ENCODE measurements around the gene COL5A1. TPM values are rescaled to one million over a fixed set of nuclear protein-coding genes. Genes with fewer than 3 reads are reported as not detected.
A peak's percentile ranks its signal among the peaks of the same experiment; 100 is the strongest.

Gene COL5A1
- total and polyA plus RNA-seq, 2 donors (not counting 1 experiment from before 2014, with no cell fraction given) = 72.8 to 109 TPM

DNA sequence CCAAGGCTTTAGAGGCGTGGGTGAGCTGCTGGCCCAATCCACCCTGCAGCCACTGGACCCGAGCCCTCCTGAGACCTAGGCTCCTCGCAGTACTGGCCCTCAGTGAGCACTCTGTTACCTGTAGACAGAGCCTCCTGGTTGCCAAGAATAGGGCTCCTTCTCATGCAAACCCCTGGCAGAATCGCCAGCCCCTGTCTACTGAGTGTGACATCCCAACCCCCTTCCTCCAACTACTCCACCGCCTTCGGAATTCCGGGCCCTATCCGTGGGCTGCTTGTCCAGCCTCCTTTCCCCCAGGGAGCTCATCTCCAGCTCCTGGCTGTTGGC lies 23.8 kb upstream of the COL5A1 start:
- Histone ChIP-seq H3K36me3 (ENCODE audit: control insufficient read depth, insufficient read depth, low read length) (no peaks in the 10 kb centered on the region), H3K4me3 (replicated peaks in 1 of 4; ENCODE audit: control extremely low read depth in 1 of 4, insufficient read depth in 1 of 4, low read depth in 3 of 4, low read length in 4 of 4) (no peak overlapping the region), H3K9ac (ENCODE audit: insufficient read depth, low read length) (no peak overlapping the region), H3K79me2 (ENCODE audit: control insufficient read depth, insufficient read depth, low read length) (no peaks in the 10 kb centered on the region), H4K20me1 (ENCODE audit: control insufficient read depth, extremely low read depth, insufficient read depth, low read length) (no peaks in the 10 kb centered on the region), H3K4me2 (ENCODE audit: extremely low read depth, insufficient read depth, low read length) (no peak overlapping the region), H3K4me1 (ENCODE audit: control insufficient read depth, extremely low read depth, insufficient read depth, low read length) (no peaks in the 10 kb centered on the region), H3K27me3 (ENCODE audit: control insufficient read depth, insufficient read depth, low read length) (no peaks in the 10 kb centered on the region), H3K9me3 (ENCODE audit: control insufficient read depth, insufficient read depth, low read depth, low read length) (no peaks in the 10 kb centered on the region), H3K27ac (ENCODE audit: insufficient read depth, low read length) (no peak overlapping the region), H2AFZ (ENCODE audit: low read length) (peak overlapping the region; percentile 43)
- TF ChIP-seq, protein P1, sequence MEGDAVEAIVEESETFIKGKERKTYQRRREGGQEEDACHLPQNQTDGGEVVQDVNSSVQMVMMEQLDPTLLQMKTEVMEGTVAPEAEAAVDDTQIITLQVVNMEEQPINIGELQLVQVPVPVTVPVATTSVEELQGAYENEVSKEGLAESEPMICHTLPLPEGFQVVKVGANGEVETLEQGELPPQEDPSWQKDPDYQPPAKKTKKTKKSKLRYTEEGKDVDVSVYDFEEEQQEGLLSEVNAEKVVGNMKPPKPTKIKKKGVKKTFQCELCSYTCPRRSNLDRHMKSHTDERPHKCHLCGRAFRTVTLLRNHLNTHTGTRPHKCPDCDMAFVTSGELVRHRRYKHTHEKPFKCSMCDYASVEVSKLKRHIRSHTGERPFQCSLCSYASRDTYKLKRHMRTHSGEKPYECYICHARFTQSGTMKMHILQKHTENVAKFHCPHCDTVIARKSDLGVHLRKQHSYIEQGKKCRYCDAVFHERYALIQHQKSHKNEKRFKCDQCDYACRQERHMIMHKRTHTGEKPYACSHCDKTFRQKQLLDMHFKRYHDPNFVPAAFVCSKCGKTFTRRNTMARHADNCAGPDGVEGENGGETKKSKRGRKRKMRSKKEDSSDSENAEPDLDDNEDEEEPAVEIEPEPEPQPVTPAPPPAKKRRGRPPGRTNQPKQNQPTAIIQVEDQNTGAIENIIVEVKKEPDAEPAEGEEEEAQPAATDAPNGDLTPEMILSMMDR (conservative IDR thresholded peaks at IDR 0.05 in 1 of 2, IDR thresholded peaks at IDR 0.05 in 1 of 2; ENCODE audit: low read depth in 1 of 2, low read length in 2 of 2) = no peak
- TF ChIP-seq EZH2 (IDR thresholded peaks at IDR 0.05; ENCODE audit: low read length, missing control alignments) = no peak
- DNase-seq (ENCODE audit: low read depth in 2 of 2) = no peak

DNA sequence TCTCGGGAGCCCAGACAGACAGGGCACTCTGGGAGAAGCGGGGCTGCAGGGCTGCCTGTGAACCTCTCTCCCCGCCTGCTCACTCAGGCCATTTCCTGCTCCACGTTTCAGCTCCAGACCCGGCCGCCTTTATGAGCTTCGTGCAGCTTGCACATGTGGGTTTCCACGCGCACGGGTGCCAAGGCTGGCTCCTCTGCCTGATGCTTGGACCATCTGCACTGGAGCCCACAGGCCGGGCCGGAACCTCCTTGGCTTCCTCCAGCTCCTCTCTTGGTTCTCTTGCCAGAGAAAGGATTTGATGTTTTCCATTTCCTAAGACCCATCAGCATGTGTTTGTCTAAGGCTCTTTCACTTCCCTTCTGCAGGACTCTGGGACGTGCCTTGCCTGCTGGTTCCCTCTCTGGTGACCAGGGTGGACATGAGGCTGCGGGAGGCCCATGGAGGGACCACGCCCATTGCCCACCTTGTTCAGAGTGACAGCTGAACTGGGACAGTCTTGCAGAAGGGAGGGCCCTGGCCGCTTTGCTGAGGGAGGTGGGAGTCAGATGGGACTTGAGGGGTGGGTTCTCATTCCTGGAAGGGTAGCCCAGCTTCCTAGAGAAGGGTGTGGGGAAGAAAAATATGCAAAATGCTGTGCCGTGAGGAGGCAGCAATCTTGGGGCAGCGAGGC lies 23.3 kb upstream of the COL5A1 start:
- Histone ChIP-seq H3K27me3 (ENCODE audit: control insufficient read depth, insufficient read depth, low read length) (no peaks in the 10 kb centered on the region), H3K4me1 (ENCODE audit: control insufficient read depth, extremely low read depth, insufficient read depth, low read length) (no peaks in the 10 kb centered on the region), H3K4me3 (replicated peaks in 1 of 4; ENCODE audit: control extremely low read depth in 1 of 4, insufficient read depth in 1 of 4, low read depth in 3 of 4, low read length in 4 of 4) (no peak overlapping the region), H3K79me2 (ENCODE audit: control insufficient read depth, insufficient read depth, low read length) (no peaks in the 10 kb centered on the region), H3K36me3 (ENCODE audit: control insufficient read depth, insufficient read depth, low read length) (no peaks in the 10 kb centered on the region), H2AFZ (ENCODE audit: low read length) (peak overlapping the region; percentile 43), H4K20me1 (ENCODE audit: control insufficient read depth, extremely low read depth, insufficient read depth, low read length) (no peaks in the 10 kb centered on the region), H3K4me2 (ENCODE audit: extremely low read depth, insufficient read depth, low read length) (no peak overlapping the region), H3K27ac (ENCODE audit: insufficient read depth, low read length) (no peak overlapping the region), H3K9me3 (ENCODE audit: control insufficient read depth, insufficient read depth, low read depth, low read length) (no peaks in the 10 kb centered on the region), H3K9ac (ENCODE audit: insufficient read depth, low read length) (no peak overlapping the region)
- no peak for DNase-seq (ENCODE audit: low read depth in 2 of 2)
- no peak for TF ChIP-seq EZH2 (IDR thresholded peaks at IDR 0.05; ENCODE audit: low read length, missing control alignments)
- TF ChIP-seq, protein P1 (conservative IDR thresholded peaks at IDR 0.05 in 1 of 2, IDR thresholded peaks at IDR 0.05 in 1 of 2; ENCODE audit: low read depth in 1 of 2, low read length in 2 of 2) = no peak

DNA sequence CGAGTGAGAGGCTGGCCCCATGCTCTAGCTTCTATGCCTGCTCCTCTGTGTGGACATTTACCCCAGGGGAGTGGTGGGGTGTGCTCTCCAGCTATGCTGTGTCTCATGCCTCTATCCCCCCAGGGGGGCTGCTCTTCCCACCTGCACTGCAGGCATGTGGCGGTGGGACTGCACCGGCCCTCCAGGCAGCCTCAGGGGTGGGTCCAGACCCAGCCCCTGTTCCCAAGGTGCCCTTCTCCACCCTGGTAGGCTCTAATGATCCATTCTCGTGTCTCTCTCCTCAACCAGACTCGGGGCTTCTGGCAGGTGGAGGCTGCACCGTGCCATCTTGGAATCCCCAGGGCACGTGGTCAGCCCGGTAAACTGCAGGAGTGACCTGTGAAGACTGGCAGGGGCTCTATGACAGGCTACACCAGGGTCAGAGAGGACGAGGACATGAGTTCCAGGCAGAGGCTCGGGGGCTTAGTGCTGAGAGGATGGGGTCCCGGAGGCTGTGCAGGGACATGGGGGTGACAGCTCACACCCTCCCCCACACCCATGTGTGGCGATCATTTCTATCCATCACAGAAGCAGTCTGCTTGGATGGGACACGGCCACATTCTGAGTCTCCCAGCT lies 22.7 kb upstream of the COL5A1 start:
- TF ChIP-seq EZH2 (IDR thresholded peaks at IDR 0.05; ENCODE audit: low read length, missing control alignments) = no peak
- TF ChIP-seq, protein P1 (conservative IDR thresholded peaks at IDR 0.05 in 1 of 2, IDR thresholded peaks at IDR 0.05 in 1 of 2; ENCODE audit: low read depth in 1 of 2, low read length in 2 of 2) = no peak
- Histone ChIP-seq H4K20me1 (ENCODE audit: control insufficient read depth, extremely low read depth, insufficient read depth, low read length) (no peaks in the 10 kb centered on the region), H3K9ac (ENCODE audit: insufficient read depth, low read length) (no peak overlapping the region), H3K27ac (ENCODE audit: insufficient read depth, low read length) (no peak overlapping the region), H3K4me1 (ENCODE audit: control insufficient read depth, extremely low read depth, insufficient read depth, low read length) (no peaks in the 10 kb centered on the region), H3K79me2 (ENCODE audit: control insufficient read depth, insufficient read depth, low read length) (no peaks in the 10 kb centered on the region), H3K36me3 (ENCODE audit: control insufficient read depth, insufficient read depth, low read length) (no peaks in the 10 kb centered on the region), H2AFZ (ENCODE audit: low read length) (no peak overlapping the region), H3K27me3 (ENCODE audit: control insufficient read depth, insufficient read depth, low read length) (no peaks in the 10 kb centered on the region), H3K9me3 (ENCODE audit: control insufficient read depth, insufficient read depth, low read depth, low read length) (no peaks in the 10 kb centered on the region), H3K4me3 (replicated peaks in 1 of 4; ENCODE audit: control extremely low read depth in 1 of 4, insufficient read depth in 1 of 4, low read depth in 3 of 4, low read length in 4 of 4) (no peak overlapping the region), H3K4me2 (ENCODE audit: extremely low read depth, insufficient read depth, low read length) (no peak overlapping the region)
- no peak for DNase-seq (ENCODE audit: low read depth in 2 of 2)

Data from fibroblast of lung (primary cell).